COLO668 (cell line): ENCODE measurements around the gene NUDCD2.
"Not testable (repeated sequence)": the region's sequence is repeated elsewhere in the genome, so short reads cannot be mapped to it uniquely, and the experiment has no call there.

Experiments
- DNase-seq: peaks from one replicate; lab custom pipeline; 2025; ENCODE audit not compliant: unreplicated experiment; lab: John Stamatoyannopoulos, UW

Gene NUDCD2

DNA sequence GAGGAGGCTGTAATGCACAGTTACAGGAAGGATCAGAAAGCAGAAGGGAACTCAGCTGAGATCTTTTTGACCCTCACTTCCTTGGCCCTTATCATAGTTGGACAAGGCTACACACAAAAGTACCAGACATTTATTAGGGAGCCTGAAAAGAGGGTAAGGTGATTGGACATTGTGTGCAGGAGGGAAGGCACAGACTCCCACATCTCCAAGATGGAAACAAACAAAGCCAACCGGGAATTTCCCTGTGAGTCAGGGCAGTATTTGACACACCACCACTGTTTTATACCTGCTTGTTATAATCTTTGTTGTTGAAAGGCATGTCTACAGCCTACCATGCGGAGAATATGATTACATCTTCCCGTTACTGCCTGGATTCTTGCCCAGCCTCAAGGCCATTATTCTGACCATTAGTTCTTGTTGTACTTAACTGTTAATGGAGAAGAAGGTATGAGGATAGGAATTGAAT is 25.5 kb downstream of the NUDCD2 start:
- no peak for DNase-seq

DNA sequence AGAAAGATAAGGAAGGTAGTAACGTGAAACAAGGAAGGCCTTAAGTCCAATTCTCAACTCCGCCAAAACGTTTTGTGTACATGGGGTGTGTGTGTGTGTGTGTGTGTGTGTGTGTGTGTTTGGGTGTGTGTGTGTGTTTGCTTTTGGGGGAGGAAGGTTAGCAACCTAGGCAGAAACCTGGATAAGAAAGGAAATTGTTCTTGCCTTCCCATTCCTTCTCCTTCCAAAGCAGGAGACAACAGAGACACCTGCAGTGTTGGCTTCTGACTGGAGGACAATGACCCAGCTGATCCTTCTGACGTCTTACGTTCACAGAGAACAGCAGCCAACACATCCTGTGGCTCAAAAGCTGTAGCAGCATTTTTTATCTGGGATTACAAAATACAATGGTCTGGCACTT is 26.6 kb downstream of the NUDCD2 start:
- no peak for DNase-seq

DNA sequence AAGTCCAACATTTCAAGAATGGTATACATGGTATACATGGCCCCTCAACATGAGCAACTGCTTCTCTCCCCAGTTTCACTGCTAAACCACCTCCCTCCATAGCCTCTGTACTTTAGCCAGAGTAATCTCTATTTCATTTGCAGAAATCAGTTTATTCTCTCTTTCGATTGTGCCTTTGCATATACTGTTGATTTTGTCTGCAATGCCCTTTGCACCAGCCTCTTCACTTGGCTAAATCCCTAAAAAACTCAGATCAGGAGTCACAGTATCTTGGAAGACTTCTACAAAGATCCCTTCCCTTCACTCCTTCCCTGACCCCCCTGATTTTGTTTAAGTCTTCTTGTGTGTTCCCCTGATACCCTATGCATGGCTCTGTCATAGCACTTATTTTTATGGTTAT is 27.4 kb downstream of the NUDCD2 start:
- DNase-seq: no peak

DNA sequence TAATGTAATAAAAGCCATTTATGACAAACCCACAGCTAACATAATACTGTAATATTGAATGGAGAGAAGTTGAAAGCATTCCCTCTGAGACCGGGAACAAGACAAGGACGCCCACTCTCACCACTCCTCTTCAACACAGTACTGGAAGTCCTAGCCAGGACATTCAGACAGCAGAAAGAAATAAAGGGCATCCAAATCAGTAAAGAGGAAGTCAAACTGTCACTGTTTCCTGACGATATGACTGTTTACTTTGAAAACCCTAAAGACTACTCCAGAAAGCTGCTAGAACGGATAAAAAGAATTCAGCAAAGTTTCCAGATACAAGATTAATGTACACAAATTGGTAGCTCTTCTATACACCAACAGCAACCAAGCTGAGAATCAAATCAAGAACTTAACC is 33.8 kb downstream of the NUDCD2 start:
- DNase-seq: not testable (repeated sequence)

DNA sequence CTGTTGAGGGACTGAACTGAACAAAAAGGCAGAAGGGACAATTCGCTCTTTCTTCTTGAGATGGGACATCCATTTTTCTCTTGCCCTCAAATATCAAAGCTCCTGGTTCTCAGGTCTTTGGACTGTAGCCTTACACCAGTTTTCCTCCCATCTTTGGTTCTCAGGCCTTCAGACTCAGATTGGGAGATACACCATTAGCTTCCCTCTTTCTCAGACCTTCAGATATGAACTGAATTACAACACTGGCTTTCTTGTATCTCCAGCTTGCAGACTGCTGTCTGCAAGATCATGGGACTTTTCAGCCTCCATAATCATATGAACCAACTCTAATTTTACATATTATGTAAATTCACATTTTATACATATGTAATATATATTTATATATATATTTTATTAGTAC is 35.1 kb downstream of the NUDCD2 start:
- DNase-seq: no peak

DNA sequence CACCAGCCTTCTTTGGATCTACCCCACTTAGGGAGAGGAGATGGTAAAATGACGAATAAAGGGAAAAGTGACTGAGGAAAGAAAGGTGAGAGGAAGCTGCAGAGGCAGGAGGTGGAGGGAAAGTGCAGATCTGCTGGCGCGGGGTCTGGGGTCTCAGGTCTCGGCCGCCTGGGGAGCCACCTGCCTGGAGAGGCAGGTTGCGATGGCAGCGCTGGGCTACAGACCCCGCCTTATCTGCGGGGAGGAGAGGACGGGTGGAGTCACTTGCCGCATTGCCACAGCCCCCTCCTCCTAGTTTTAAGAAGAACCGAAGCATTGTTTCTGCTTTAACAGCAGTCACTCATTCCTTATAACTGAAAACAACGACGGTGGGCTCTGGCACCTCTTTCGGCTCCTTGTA is 44.2 kb downstream of the NUDCD2 start:
- not testable (repeated sequence) for DNase-seq

DNA sequence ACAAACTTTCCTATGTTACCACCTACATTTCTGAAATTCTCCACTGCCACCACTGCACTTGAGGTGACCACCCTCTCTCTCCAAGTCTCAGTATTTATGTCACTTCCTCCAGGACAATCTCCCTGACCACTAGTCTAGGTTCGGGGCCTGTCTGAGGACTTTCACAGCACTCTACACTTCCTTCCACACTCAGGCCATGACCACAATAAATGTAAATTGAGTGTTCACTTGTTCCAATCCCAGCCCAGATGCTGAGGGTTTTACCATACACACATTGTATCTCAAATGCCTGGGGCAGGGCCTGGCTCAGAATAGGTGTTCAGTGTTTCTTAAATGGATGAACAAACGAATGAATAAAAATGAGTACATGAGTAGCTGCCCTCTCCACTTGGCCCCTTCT is 49.4 kb downstream of the NUDCD2 start:
- DNase-seq: no peak

DNA sequence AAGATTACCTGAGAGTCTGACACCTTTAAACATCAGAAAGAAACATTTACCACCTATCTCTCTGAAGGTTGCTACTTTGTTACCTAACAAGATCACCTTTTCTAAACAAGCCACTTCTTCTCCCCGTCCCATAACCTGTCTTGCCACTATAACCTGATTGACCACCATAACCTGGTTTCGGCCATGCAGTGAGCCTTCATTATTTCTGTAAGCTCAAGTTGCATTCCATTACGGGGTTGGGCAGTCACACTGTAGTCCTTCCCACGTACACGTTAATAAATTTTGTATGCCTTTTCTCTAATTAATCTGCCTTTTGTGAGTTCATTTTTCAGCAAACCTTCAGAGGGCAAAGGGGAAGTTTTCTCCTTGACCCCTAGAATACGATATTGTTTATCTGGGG is 50.5 kb downstream of the NUDCD2 start:
- no peak for DNase-seq

DNA sequence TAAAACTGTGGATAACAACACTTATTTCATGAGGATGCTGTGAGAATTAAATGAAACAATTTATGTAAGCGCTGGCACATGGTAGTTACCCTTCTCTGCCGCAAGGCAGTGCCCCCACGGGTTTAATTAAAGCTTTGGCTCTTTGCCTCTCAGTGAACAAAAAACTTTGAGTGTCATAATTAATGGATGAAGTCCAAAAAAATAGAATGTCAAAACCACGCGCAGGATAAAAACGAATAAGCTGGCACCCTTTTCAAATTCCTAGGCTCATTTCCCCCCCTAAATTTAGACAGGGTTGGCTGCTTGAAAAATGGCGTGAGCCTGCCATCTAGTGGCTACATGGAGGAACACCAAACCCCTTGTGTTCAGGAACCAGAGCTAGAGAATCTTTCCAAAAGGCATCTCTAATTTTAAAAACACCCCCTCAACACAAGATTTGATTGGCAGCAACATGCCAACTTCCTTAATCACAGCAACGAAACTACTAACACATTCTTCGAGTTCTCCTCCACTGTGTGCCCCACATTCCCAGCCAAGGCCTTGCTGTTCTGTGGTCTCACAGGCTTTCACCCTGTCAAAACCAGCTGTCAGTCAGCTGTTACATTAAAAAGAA is 51.5 kb downstream of the NUDCD2 start:
- peak; percentile 20 for DNase-seq

DNA sequence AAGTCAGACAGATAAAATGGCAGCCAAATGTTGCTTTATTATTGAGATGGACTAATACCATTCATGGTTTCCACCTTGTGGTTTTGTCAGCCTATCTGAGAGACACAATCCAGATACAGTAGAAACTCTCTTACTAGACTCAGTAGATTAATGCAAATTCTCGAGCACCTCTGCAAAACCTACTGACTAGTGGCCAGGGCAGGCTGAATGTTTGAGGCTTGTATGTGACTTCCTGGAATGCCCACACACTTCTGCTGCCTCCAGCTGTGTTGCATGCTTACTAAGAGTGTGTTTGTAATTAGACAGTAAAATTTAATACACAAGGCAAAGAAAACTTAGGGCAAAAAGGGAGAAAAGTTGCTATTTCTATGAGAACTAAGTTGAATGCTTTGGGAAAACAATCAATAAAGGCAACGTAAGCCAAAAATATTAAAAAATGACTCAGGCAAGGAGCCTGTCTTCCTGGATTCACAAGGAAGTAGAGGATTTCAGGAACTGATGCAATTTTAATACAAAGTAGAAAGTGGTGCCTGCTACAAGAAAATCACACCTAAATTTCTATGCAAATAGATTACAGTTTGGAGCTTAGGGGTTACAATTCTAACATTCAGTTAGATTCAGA is 52.8 kb downstream of the NUDCD2 start:
- no peak for DNase-seq

DNA sequence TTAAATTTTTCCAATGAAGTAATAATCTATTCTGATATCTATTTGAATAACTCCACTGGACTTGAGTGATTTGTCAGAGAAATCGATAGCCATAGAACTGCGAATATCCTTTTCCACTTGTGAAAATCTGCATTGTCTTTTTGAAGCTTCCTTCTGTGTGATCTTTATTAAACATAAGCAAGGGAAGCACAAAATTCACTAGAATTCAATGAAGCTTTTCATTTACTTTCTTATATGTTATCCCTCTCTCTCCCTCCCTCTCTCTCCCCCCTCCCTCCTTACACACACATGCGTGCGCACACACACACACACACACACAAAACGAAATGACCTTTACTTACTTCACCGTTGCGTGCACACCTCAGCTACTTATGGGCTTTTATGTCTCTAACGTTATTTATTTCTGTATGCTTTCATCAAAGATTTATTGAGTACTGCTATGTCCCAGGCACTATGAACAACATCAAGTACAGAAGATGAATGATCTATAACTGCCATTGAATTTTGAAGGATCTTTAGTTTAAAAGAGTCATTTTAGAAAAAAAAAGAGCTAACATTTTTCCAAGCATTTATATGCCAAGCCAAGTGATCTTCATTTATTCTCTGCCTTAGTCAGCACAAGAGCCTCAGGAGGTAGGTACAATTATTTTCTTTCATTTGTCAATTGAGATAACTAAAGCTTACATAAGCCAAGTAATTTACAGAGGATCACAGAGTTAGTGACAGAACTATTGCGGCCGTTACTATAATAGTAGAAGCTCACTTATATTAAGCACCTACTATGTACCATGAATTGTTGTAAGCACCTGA is 55.3 kb downstream of the NUDCD2 start:
- DNase-seq: no peak

DNA sequence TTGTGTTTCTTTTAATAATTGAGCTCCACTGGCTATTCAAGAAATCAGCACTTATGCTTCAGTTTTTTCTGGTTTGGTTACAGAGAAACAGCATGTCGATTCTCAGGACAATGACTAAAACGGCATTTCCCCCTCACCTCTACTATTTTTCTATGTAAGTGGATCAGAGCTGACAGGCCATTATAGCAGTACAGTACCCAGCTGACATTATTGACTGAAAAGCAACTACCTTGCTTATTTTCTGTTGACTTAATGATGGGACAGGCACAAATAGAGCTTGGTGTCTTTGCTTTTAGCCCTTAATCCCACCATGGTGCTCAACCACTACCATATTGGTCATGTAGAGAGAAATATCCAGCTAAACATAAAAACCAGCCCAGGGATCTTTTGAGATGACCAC is 57.9 kb downstream of the NUDCD2 start:
- no peak for DNase-seq

DNA sequence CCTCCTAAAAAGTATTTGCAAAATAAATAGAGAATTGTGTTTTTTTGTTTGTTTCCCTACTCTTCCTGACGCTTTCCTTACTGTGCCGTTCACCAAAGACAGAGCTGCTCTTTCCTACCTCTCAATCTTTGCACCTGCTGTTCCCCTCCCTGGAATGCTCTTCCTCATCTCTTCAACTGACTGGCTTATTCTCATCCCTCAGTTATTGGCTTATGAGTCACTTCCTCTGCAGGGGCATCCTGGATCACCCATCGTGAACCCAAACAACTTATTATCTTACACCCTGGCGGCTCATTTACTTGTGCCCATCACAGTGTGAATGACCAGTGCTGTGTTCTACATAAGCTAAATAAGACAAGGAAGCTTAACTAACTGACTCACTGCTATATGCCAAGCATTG is 58.6 kb downstream of the NUDCD2 start:
- DNase-seq: no peak

DNA sequence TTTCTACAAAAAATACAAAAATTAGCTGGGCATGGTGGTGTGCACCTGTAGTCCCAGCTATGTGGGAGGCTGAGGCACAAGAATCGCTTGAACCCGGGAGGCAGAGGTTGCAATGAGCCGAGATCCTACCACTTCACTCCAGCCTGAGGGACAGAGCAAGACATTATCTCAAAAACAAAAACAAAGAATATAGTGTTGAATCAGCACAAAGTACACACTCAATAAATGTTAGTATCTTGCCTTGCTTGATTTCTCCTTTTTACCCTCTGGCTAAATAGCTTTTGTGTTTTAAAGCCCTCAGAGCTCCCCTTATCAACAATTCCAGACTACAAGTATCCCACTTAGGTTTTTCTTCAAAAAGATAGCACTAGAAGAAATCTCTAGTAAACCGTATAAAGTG is 60.0 kb downstream of the NUDCD2 start:
- no peak for DNase-seq

DNA sequence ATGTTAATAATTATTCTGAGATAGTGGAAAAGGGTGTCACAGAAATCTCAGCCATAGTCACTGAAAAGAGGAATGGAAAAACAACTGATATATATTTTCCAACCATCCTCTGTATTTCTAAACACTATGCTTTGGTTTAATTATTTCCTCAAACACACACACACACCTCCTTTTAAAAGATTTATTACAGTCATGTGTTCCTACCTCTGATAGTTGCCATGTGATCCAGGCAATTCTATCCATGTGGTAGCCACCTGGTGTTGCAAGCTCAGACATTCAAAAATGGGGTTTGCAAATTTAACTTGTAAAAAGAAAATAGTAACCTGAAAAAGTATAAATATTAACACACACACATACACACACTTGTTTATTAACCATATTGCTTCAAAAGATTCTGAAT is 62.5 kb downstream of the NUDCD2 start:
- DNase-seq: no peak

DNA sequence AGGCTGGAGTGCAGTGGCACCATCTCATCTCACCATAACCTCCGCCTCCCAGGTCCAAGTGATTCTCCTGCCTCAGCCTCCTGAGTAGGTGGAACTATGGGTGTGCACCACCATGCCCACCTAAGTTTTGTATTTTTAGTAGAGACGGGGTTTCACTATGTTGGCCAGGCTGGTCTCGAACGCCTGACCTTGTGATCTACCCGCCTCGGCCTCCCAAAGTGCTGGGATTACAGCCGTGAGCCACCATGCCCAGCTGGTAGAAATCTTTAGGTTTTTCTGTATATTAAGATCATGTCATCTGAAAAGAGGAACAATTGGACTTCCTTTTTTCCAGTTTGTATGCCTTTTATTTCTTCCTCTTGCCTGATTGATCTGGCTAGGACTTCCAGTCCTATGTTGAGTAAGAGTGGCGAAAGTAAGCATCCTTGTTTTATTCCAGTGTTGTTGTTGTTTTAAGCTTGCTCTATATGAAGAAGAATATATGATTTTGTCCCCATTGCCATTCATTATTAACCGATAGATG is 63.0 kb downstream of the NUDCD2 start:
- not testable (repeated sequence) for DNase-seq
